Right atrium auricular region (tissue), 2 donors: ENCODE measurements around the gene PHF20. TPM values are rescaled to one million over a fixed set of nuclear protein-coding genes. Genes with fewer than 3 reads are reported as not detected.
A peak's percentile ranks its signal among the peaks of the same experiment; 100 is the strongest.
"Not testable (repeated sequence)": the region's sequence is repeated elsewhere in the genome, so short reads cannot be mapped to it uniquely, and the experiment has no call there.

Source experiments
- DNase-seq: peaks from one replicate; pipeline ENCODE4 v3.0.0-alpha.2; 2019; ENCODE audit warnings: low spot score
- H3K27ac ChIP-seq, 2 donors: fragments of 200-600 bp; sonication (generic); 1 replicate in 1 of 2; 2 replicates in 1 of 2; pipeline ENCODE4 v1.5.1; 2016 to 2019
- H3K27me3 ChIP-seq, 2 donors: fragments of 200-600 bp; sonication (generic); one replicate each; pipeline versions ENCODE4 v1.5.1 to v1.6.0; 2017 to 2019
- H3K36me3 ChIP-seq: fragments of 200-600 bp; sonication (generic); one replicate; pipeline ENCODE4 v1.5.1; 2016
- H3K4me1 ChIP-seq, 2 donors: fragments of 200-600 bp; sonication (generic); one replicate each; pipeline versions ENCODE4 v1.5.1 to v1.6.0; 2017 to 2019
- H3K4me3 ChIP-seq, 2 donors: fragments of 200-600 bp; sonication (generic); 1 replicate in 1 of 2; 2 replicates in 1 of 2; pipeline ENCODE4 v1.5.1; 2017 to 2019; ENCODE audit warnings: mild to moderate bottlenecking in 1 of 2, moderate library complexity in 1 of 2
- H3K9me3 ChIP-seq, 2 donors: fragments of 200-600 bp; sonication (generic); one replicate each; pipeline ENCODE4 v1.5.1; 2019
- CTCF ChIP-seq, 2 donors: fragments of 200-600 bp; sonication (generic); IDR thresholded peaks; one replicate each; pipeline ENCODE4 v1.5.1; 2019; ENCODE audit warnings: antibody characterized with exemption in 2 of 2
- total RNA-seq, 2 donors: library from RNA; depleted of rRNA; stranded (reverse); fragments of >200 nt; gene quantifications; one replicate each; pipeline ENCODE4 v1.1.0, GENCODE V29; 2016

Gene PHF20
- total RNA-seq, 2 donors from 2014 or later: 29.7 to 34.7 TPM

DNA sequence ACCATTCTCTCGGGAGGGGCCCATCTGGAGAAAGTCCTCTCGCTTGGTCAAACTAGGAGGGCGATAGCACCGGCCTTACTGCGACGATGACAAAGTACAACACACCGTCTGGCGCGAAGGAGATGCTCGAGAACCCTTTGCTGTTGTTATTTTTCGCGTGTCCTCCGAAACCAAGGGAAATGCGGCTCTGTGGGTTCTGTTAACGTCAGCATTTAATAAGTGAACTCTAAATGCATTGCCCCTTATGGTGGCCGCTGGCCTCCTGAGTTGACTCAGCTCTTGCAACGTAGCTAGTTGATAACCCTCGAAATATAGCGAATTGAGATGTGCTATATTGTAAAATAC is 183.1 kb downstream of the PHF20 start:
- Histone ChIP-seq H3K4me1 (peaks cover 0 to 21% of the 10 kb centered on the region in 2 donors), H3K36me3 (no peaks in the 10 kb centered on the region), H3K9me3 (no peaks in the 10 kb centered on the region), H3K27ac (peak overlapping the region; percentile 97 to 99), H3K4me3 (peak overlapping the region; percentile 93 to 98), H3K27me3 (no peaks in the 10 kb centered on the region)
- peak; percentile 61 for DNase-seq
- TF ChIP-seq CTCF (IDR thresholded peaks at IDR 0.05): no peak

- peaks cover 0 to 21% of the 10 kb centered on the region in 2 donors for H3K4me1 ChIP-seq
- no peak overlapping the region for H3K4me3 ChIP-seq
- H3K9me3 ChIP-seq: no peaks in the 10 kb centered on the region
- H3K27me3 ChIP-seq: no peaks in the 10 kb centered on the region
- H3K36me3 ChIP-seq: no peaks in the 10 kb centered on the region
- TF ChIP-seq CTCF (IDR thresholded peaks at IDR 0.05): no peak
- no peak for DNase-seq
- no peak overlapping the region for H3K27ac ChIP-seq
Observed at GRCh38 chr20:35956616-35957015, 184.8 kb downstream of the PHF20 start.

DNA sequence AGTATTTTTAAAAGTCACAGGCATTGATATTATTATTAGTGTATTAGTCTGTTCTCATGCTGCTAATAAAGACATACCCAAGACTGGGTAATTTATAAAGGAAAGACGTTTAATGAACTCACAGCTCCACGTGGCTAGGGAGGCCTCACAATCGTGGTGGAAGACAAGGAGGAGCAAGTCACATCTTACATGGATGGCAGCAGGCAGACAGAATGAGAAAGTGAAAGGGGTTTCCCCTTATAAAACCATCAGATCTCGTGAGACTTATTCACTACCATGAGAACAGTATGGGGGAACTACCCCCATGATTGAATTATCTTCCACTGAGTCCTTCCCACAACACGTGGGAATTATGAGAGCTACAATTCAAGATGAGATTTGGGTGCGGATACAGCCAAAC is 187.5 kb downstream of the PHF20 start:
- H3K4me1 ChIP-seq, H3K27ac ChIP-seq, H3K9me3 ChIP-seq: not testable (repeated sequence)

DNA sequence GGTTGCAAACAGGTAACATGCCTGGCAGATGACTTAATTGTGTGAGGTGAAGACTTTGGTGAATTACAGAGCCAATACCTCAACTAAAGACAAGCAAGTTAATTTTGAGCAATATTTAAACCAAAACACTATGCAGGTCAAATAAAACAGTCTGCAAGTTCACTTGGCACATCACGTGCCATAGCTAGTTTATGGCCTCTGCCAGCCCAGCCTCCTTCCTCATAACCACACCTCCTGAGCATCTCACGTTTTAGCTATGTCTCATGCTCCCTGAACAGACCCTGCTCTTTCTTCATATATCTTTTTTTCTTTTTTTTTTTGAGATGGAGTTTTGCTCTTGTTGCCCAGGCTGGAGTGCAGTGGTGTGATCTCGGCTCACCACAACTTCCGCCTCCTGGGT is 192.1 kb downstream of the PHF20 start:
- Histone ChIP-seq H3K9me3 (no peaks in the 10 kb centered on the region), H3K4me3 (no peak overlapping the region), H3K27me3 (no peaks in the 10 kb centered on the region), H3K36me3 (no peaks in the 10 kb centered on the region), H3K4me1 (no peaks in the 10 kb centered on the region), H3K27ac (no peak overlapping the region)
- no peak for DNase-seq
- no peak for TF ChIP-seq CTCF (IDR thresholded peaks at IDR 0.05)

More for the DNA sequence above, 187.5 kb downstream of the PHF20 start:
- not testable (repeated sequence) for H3K36me3 ChIP-seq, H3K27me3 ChIP-seq, DNase-seq, H3K4me3 ChIP-seq

DNA sequence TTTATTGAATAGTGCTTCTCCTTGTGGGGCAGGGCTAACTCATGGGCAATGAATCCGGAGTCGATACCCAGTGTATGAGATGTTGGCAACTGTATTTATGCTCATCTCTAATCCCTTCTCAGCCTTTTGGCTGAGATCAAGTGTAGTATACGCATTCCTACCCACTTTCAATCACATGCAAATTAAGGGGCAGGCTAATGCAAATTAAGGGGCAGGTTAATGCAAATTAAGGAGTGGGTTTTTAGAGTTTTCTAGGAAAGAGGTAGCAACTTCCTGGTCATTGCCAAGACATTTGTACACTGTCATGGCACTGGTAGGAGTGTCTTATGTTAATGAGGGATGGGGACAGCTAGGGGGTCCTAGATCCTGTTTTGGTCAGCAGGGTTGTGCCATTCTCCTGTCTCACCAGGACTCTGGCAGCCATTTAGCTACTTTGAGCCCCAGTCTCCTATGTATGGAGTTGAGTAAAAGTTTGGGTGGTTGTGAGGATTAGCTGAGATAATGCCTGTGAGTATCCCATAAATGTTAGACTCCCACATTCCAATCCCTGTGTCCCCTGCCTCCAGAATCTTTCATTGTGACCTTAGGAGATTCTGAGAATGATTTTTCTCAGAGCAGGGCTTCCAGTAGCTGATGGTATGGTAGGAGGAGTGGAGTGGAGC is 196.3 kb downstream of the PHF20 start, which contains the start of gene CNBD2:
Gene CNBD2, plus strand, starts transcription at position 612 of the 662 bp plus-strand sequence. CDS start 173 bp downstream, outside the sequence.
- H3K4me1 ChIP-seq: no peaks in the 10 kb centered on the region
- H3K4me3 ChIP-seq: no peak within 1 kb of the TSS
- TF ChIP-seq CTCF (IDR thresholded peaks at IDR 0.05): no peak
- H3K9me3 ChIP-seq: no peaks in the 10 kb centered on the region
- no peak within 1 kb of the TSS for H3K27ac ChIP-seq
- no peak for DNase-seq
- no peaks in the 10 kb centered on the region for H3K36me3 ChIP-seq
- H3K27me3 ChIP-seq: no peaks in the 10 kb centered on the region

DNA sequence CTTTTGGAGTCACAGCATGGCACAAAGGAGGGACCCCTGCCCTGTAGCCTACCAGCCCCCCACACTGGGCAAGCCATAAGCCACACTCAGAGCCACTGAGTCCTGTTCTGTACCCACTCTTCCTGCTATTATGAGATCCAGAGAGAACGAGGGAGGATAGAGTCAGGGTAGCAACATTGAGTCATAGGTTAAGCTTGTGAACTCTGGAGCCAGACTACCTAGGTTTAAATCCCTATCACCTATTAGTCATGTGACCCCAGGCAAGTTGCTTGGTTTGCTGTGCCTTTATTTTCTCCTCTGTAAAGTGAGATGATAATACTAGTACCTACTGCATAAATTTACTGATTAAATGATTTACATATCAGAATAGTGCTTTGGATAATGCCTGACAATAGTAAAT is 197.1 kb downstream of the PHF20 start:
- Histone ChIP-seq H3K4me1 (no peaks in the 10 kb centered on the region), H3K4me3 (no peak overlapping the region), H3K27ac (no peak overlapping the region), H3K36me3 (no peaks in the 10 kb centered on the region), H3K9me3 (no peaks in the 10 kb centered on the region), H3K27me3 (no peaks in the 10 kb centered on the region)
- DNase-seq: no peak
- no peak for TF ChIP-seq CTCF (IDR thresholded peaks at IDR 0.05)
